Neuron (in vitro differentiated cells): ENCODE results near the gene IKBKE.

Source experiments
- H2AFZ ChIP-seq: one replicate; pipeline ENCODE4 v1.6.1; 2013; ENCODE audit warnings: low read depth, mild to moderate bottlenecking, inconsistent platforms, low read length, moderate library complexity
- H3K27me3 ChIP-seq: one replicate; pipeline ENCODE4 v1.6.1; 2013; ENCODE audit warnings: low read length; ENCODE audit not compliant: insufficient read depth
- H3K36me3 ChIP-seq: one replicate; pipeline ENCODE4 v1.6.1; 2013; ENCODE audit warnings: low read length; ENCODE audit not compliant: insufficient read depth
- H3K4me1 ChIP-seq: one replicate; pipeline ENCODE4 v1.6.1; 2013; ENCODE audit warnings: low read length; ENCODE audit not compliant: insufficient read depth
- H3K4me3 ChIP-seq: 2 replicates; pipeline ENCODE4 v1.5.1; 2013; ENCODE audit warnings: mild to moderate bottlenecking, low read length, moderate library complexity
- H3K9me3 ChIP-seq: one replicate; pipeline ENCODE4 v1.6.1; 2013; ENCODE audit warnings: low read length

The IKBKE gene

DNA sequence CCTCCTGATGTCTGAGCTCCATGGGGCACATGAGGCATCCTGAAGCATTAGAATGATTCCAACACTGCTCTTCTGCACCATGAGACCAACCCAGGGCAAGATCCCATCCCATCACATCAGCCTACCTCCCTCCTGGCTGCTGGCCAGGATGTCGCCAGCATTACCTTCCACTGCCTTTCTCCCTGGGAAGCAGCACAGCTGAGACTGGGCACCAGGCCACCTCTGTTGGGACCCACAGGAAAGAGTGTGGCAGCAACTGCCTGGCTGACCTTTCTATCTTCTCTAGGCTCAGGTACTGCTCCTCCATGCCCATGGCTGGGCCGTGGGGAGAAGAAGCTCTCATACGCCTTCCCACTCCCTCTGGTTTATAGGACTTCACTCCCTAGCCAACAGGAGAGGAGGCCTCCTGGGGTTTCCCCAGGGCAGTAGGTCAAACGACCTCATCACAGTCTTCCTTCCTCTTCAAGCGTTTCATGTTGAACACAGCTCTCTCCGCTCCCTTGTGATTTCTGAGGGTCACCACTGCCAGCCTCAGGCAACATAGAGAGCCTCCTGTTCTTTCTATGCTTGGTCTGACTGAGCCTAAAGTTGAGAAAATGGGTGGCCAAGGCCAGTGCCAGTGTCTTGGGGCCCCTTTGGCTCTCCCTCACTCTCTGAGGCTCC, 26.0 kb downstream of the IKBKE start:
- no peaks in the 10 kb centered on the region for H3K4me1 ChIP-seq

GRCh38 chr1:206497363-206497762, 27.1 kb downstream of the IKBKE start:
- H3K36me3 ChIP-seq, result no peaks in the 10 kb centered on the region
- no peaks in the 10 kb centered on the region for H3K4me1 ChIP-seq
- no peaks in the 10 kb centered on the region for H3K27me3 ChIP-seq
- H2AFZ ChIP-seq, result no peak overlapping the region
- H3K9me3 ChIP-seq, result no peaks in the 10 kb centered on the region
- no peak overlapping the region for H3K4me3 ChIP-seq

More for the DNA sequence above, 26.0 kb downstream of the IKBKE start:
- Histone ChIP-seq H3K9me3 (no peaks in the 10 kb centered on the region), H3K27me3 (no peaks in the 10 kb centered on the region), H3K36me3 (no peaks in the 10 kb centered on the region), H3K4me3 (no peak overlapping the region), H2AFZ (no peak overlapping the region)

GRCh38 chr1:206497774-206498173, 27.5 kb downstream of the IKBKE start:
- H3K9me3 ChIP-seq, result no peaks in the 10 kb centered on the region
- H3K4me1 ChIP-seq, result no peaks in the 10 kb centered on the region
- H3K27me3 ChIP-seq, result no peaks in the 10 kb centered on the region
- no peak overlapping the region for H2AFZ ChIP-seq
- H3K36me3 ChIP-seq, result no peaks in the 10 kb centered on the region
- H3K4me3 ChIP-seq, result no peak overlapping the region

GRCh38 chr1:206498685-206499084, 28.4 kb downstream of the IKBKE start:
- no peak overlapping the region for H2AFZ ChIP-seq
- no peaks in the 10 kb centered on the region for H3K4me1 ChIP-seq
- no peak overlapping the region for H3K4me3 ChIP-seq
- no peaks in the 10 kb centered on the region for H3K9me3 ChIP-seq
- no peaks in the 10 kb centered on the region for H3K27me3 ChIP-seq
- no peaks in the 10 kb centered on the region for H3K36me3 ChIP-seq

- Histone ChIP-seq H3K4me3 (no peak overlapping the region), H3K27me3 (peaks cover 12% of the 10 kb centered on the region), H3K4me1 (no peaks in the 10 kb centered on the region), H3K36me3 (no peaks in the 10 kb centered on the region), H2AFZ (no peak overlapping the region), H3K9me3 (no peaks in the 10 kb centered on the region)
Observed at GRCh38 chr1:206500046-206500445, 29.8 kb downstream of the IKBKE start.

- H3K4me3 ChIP-seq, result no peak overlapping the region
Observed at GRCh38 chr1:206501881-206502280, 31.6 kb downstream of the IKBKE start.

GRCh38 chr1:206502403-206502802, 32.1 kb downstream of the IKBKE start:
- Histone ChIP-seq H3K4me1 (no peaks in the 10 kb centered on the region), H3K27me3 (peaks cover 34% of the 10 kb centered on the region)

More at GRCh38 chr1:206501881-206502280, 31.6 kb downstream of the IKBKE start:
- Histone ChIP-seq H3K4me1 (no peaks in the 10 kb centered on the region), H2AFZ (no peak overlapping the region), H3K9me3 (no peaks in the 10 kb centered on the region), H3K36me3 (no peaks in the 10 kb centered on the region), H3K27me3 (peaks cover 30% of the 10 kb centered on the region)

GRCh38 chr1:206502812-206503211, 32.5 kb downstream of the IKBKE start:
- no peaks in the 10 kb centered on the region for H3K4me1 ChIP-seq
- H3K4me3 ChIP-seq, result no peak overlapping the region
- no peaks in the 10 kb centered on the region for H3K9me3 ChIP-seq
- H3K36me3 ChIP-seq, result no peaks in the 10 kb centered on the region
- peaks cover 36% of the 10 kb centered on the region for H3K27me3 ChIP-seq
- H2AFZ ChIP-seq, result no peak overlapping the region

More at GRCh38 chr1:206502403-206502802, 32.1 kb downstream of the IKBKE start:
- Histone ChIP-seq H3K9me3 (no peaks in the 10 kb centered on the region), H2AFZ (no peak overlapping the region), H3K36me3 (no peaks in the 10 kb centered on the region), H3K4me3 (no peak overlapping the region)

GRCh38 chr1:206503591-206504362, 33.5 kb downstream of the IKBKE start:
- Histone ChIP-seq H3K36me3 (no peaks in the 10 kb centered on the region), H3K9me3 (no peaks in the 10 kb centered on the region), H3K4me1 (no peaks in the 10 kb centered on the region), H2AFZ (no peak overlapping the region), H3K27me3 (peaks cover 45% of the 10 kb centered on the region), H3K4me3 (no peak overlapping the region)

GRCh38 chr1:206504363-206504713, 34.1 kb downstream of the IKBKE start:
- no peaks in the 10 kb centered on the region for H3K4me1 ChIP-seq

DNA sequence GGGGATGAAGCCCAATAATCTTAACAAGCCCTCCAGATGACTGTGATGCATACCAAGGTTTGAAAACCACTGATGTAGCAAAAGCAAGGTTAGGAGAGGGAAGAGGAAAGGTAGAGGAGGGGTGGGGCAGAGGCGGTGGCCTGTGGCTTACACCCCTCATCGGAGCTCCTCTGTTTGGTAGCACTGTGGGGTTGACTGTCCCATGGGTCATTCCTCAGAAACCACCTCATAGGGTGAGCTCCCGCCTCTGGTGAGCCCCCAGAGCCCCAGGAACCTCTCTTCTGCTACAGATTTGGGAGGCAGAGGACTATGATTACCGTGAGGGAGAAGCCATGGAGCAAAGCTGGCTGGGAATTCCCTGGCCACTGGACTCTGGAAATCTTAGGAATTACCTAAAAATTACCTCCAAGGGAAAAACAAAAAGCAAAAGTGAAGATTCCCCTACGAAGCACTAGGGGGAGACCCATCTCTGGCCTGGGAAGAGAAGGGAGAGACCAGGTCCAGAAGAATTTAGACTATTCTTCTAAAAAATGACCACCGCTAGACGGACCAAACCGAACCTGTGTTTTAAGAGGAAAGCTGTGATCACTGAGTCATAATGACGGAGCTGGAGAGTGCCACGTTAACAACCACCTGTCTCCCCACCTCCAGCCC, 35.6 kb downstream of the IKBKE start:
- Histone ChIP-seq H2AFZ (no peak overlapping the region), H3K4me3 (no peak overlapping the region), H3K9me3 (no peaks in the 10 kb centered on the region), H3K36me3 (no peaks in the 10 kb centered on the region), H3K4me1 (no peaks in the 10 kb centered on the region), H3K27me3 (peaks cover 66% of the 10 kb centered on the region)

More at GRCh38 chr1:206504363-206504713, 34.1 kb downstream of the IKBKE start:
- no peaks in the 10 kb centered on the region for H3K36me3 ChIP-seq
- no peak overlapping the region for H3K4me3 ChIP-seq
- peaks cover 51% of the 10 kb centered on the region for H3K27me3 ChIP-seq
- H3K9me3 ChIP-seq, result no peaks in the 10 kb centered on the region
- no peak overlapping the region for H2AFZ ChIP-seq

GRCh38 chr1:206506405-206507283, 36.4 kb downstream of the IKBKE start:
- no peak overlapping the region for H2AFZ ChIP-seq
- no peaks in the 10 kb centered on the region for H3K9me3 ChIP-seq
- H3K36me3 ChIP-seq, result no peaks in the 10 kb centered on the region
- H3K4me3 ChIP-seq, result no peak overlapping the region
- H3K4me1 ChIP-seq, result peaks cover 6% of the 10 kb centered on the region
- H3K27me3 ChIP-seq, result peaks cover 72% of the 10 kb centered on the region
